Measurements from ENCODE around the gene TRPC3. TPM values are rescaled to one million over a fixed set of nuclear protein-coding genes. Genes with fewer than 3 reads are reported as not detected.

Gene TRPC3
- total and polyA plus RNA-seq, 7 donors = 0.04 to 0.15 (median 0.08) TPM; not detected in 1

- peak; percentile 71 for TF ChIP-seq CTCF (IDR thresholded peaks at IDR 0.05)
- Histone ChIP-seq H3K27me3 (ENCODE audit: insufficient read depth in 3 of 3, low read length in 2 of 3) (peaks cover 0 to 47% (median 17%) of the 10 kb centered on the region in 3 donors), H3K27ac (no peak overlapping the region), H3K9me3 (no peaks in the 10 kb centered on the region), H3K4me3 (peak overlapping the region; percentile 71), H3K4me1 (no peaks in the 10 kb centered on the region), H3K36me3 (ENCODE audit: insufficient read depth in 1 of 2, low read depth in 1 of 2) (no peaks in the 10 kb centered on the region)
- intact Hi-C loops (cut with DNase I) = loop anchor here in 1 of 2 donors (5.0 kb wide), 1 partner anchor 202 kb away; the partner anchor contains the start of gene BLTP1
- ATAC-seq (peak; percentile 69 to 92 (median 84)), DNase-seq (peak; percentile 74 to 88)
- 1 to 2% (median 2%) methylated on average over 34 of the region's 34 CpGs for WGBS, 3 donors
Measured at GRCh38 chr4:121950212-121950679, 1.6 kb downstream of the TRPC3 start.

- no peak overlapping the region for H3K27ac ChIP-seq
- ATAC-seq = no peak
- DNase-seq = no peak
- WGBS, 3 donors = 91 to 97% (median 94%) methylated on average over 3 of the region's 3 CpGs
- H3K36me3 ChIP-seq (ENCODE audit: insufficient read depth in 1 of 2, low read depth in 1 of 2) = no peaks in the 10 kb centered on the region
- no peaks in the 10 kb centered on the region for H3K9me3 ChIP-seq
- no peak overlapping the region for H3K4me3 ChIP-seq
- no peaks in the 10 kb centered on the region for H3K4me1 ChIP-seq
- intact Hi-C loops (cut with DNase I) = no loop called here
- no peak for TF ChIP-seq CTCF (IDR thresholded peaks at IDR 0.05)
- peaks cover 2 to 30% (median 12%) of the 10 kb centered on the region in 3 donors for H3K27me3 ChIP-seq (ENCODE audit: insufficient read depth in 3 of 3, low read length in 2 of 3)
Measured at GRCh38 chr4:121946644-121947043, 5.2 kb downstream of the TRPC3 start.

- ATAC-seq = no peak
- H3K4me3 ChIP-seq = no peak overlapping the region
- WGBS, 3 donors = 46 to 59% (median 50%) methylated on average over 4 of the region's 4 CpGs
- peaks cover 0 to 21% (median 7%) of the 10 kb centered on the region in 3 donors for H3K27me3 ChIP-seq (ENCODE audit: insufficient read depth in 3 of 3, low read length in 2 of 3)
- H3K36me3 ChIP-seq (ENCODE audit: insufficient read depth in 1 of 2, low read depth in 1 of 2) = no peaks in the 10 kb centered on the region
- no peak for TF ChIP-seq CTCF (IDR thresholded peaks at IDR 0.05)
- intact Hi-C loops (cut with DNase I) = no loop called here
- no peaks in the 10 kb centered on the region for H3K4me1 ChIP-seq
- no peak for DNase-seq
- H3K9me3 ChIP-seq = no peaks in the 10 kb centered on the region
- H3K27ac ChIP-seq = no peak overlapping the region
Measured at GRCh38 chr4:121943941-121944340, 7.9 kb downstream of the TRPC3 start.

GRCh38 chr4:121939690-121940089 lies 12.2 kb downstream of the TRPC3 start:
- H3K4me3 ChIP-seq = no peak overlapping the region
- ATAC-seq = no peak
- TF ChIP-seq CTCF (IDR thresholded peaks at IDR 0.05) = no peak
- H3K27me3 ChIP-seq (ENCODE audit: insufficient read depth in 3 of 3, low read length in 2 of 3) = peaks cover 0 to 15% (median 7%) of the 10 kb centered on the region in 3 donors
- DNase-seq = no peak
- 34 to 48% (median 42%) methylated on average over 3 of the region's 3 CpGs for WGBS, 3 donors
- no peaks in the 10 kb centered on the region for H3K36me3 ChIP-seq (ENCODE audit: insufficient read depth in 1 of 2, low read depth in 1 of 2)
- no peak overlapping the region for H3K27ac ChIP-seq
- intact Hi-C loops (cut with DNase I) = no loop called here
- no peaks in the 10 kb centered on the region for H3K9me3 ChIP-seq
- H3K4me1 ChIP-seq = no peaks in the 10 kb centered on the region

Data from psoas muscle (tissue), 8 donors.